SK-N-SH treated with all-trans-retinoic acid at 6 μM for 48 hours (cell line): ENCODE measurements around the gene ARHGAP25.

Experiments
- ATAC-seq: fragments of 200-7000 bp; cut with Tn5 transposase; 3 replicates; pipeline ENCODE4 v1.9.1; 2020; ENCODE audit warnings: mild to moderate bottlenecking, moderate library complexity
- ARNTL ChIP-seq: fragments of 450-650 bp; formaldehyde crosslinking; IDR thresholded peaks from 2 replicates; pipeline ENCODE4 v1.5.0; 2020; ENCODE audit warnings: low read depth, mild to moderate bottlenecking, moderate library complexity, borderline replicate concordance
- BACH2 ChIP-seq: fragments of 250-450 bp; sonication (Bioruptor Pico); IDR thresholded peaks from 2 replicates; pipeline ENCODE4 v1.9.0; 2021; ENCODE audit warnings: mild to moderate bottlenecking, borderline replicate concordance
- CREB5 ChIP-seq: fragments of 250-450 bp; sonication (Bioruptor Pico); IDR thresholded peaks from 2 replicates; pipeline ENCODE4 v1.5.1; 2020; ENCODE audit warnings: low read depth, mild to moderate bottlenecking, moderate library complexity
- CSDC2 ChIP-seq: fragments of 250-450 bp; sonication (Bioruptor Pico); IDR thresholded peaks from 2 replicates; pipeline ENCODE4 v1.5.0; 2020; ENCODE audit warnings: mild to moderate bottlenecking, moderate library complexity
- CSRNP3 ChIP-seq: fragments of 250-450 bp; sonication (Bioruptor Pico); IDR thresholded peaks from 2 replicates; pipeline ENCODE4 v1.5.1; 2021; ENCODE audit warnings: mild to moderate bottlenecking, moderate library complexity
- ESRRG ChIP-seq: fragments of 250-450 bp; sonication (Bioruptor Pico); IDR thresholded peaks from 2 replicates; pipeline ENCODE4 v1.6.1; 2021; ENCODE audit warnings: mild to moderate bottlenecking
- GLIS3 ChIP-seq: fragments of 250-450 bp; sonication (Bioruptor Pico); IDR thresholded peaks from 2 replicates; pipeline ENCODE4 v1.5.0; 2020; ENCODE audit warnings: mild to moderate bottlenecking, moderate library complexity
- OSR1 ChIP-seq: fragments of 250-450 bp; sonication (Bioruptor Pico); IDR thresholded peaks from 2 replicates; pipeline ENCODE4 v1.8.0; 2022; ENCODE audit warnings: moderate library complexity, mild to moderate bottlenecking, inconsistent platforms
- PATZ1 ChIP-seq: fragments of 250-450 bp; sonication (Bioruptor Pico); IDR thresholded peaks from 2 replicates; pipeline ENCODE4 v1.8.0; 2020; ENCODE audit warnings: mild to moderate bottlenecking, moderate library complexity, borderline replicate concordance
- POU6F1 ChIP-seq: fragments of 250-450 bp; sonication (Bioruptor Pico); IDR thresholded peaks from 2 replicates; pipeline ENCODE4 v1.8.0; 2021; ENCODE audit warnings: low read depth, mild to moderate bottlenecking, moderate library complexity, borderline replicate concordance
- PPARA ChIP-seq: fragments of 250-450 bp; sonication (Bioruptor Pico); IDR thresholded peaks from 2 replicates; pipeline ENCODE4 v1.5.0; 2020; ENCODE audit warnings: mild to moderate bottlenecking, borderline replicate concordance
- RARB ChIP-seq: fragments of 250-450 bp; sonication (Bioruptor Pico); IDR thresholded peaks from 2 replicates; pipeline ENCODE4 v1.8.0; 2021; ENCODE audit warnings: mild to moderate bottlenecking, moderate library complexity
- SNAI2 ChIP-seq: fragments of 250-450 bp; sonication (Bioruptor Pico); IDR thresholded peaks from 2 replicates; pipeline ENCODE4 v1.5.0; 2020; ENCODE audit warnings: mild to moderate bottlenecking, moderate library complexity
- TCF4 ChIP-seq: fragments of 250-450 bp; sonication (Bioruptor Pico); IDR thresholded peaks from 2 replicates; pipeline ENCODE4 v1.8.0; 2021; ENCODE audit warnings: mild to moderate bottlenecking, moderate library complexity, borderline replicate concordance
- TOX ChIP-seq: fragments of 250-450 bp; sonication (Bioruptor Pico); IDR thresholded peaks from 2 replicates; pipeline ENCODE4 v1.8.0; 2021; ENCODE audit warnings: mild to moderate bottlenecking, moderate library complexity, borderline replicate concordance
- TSHZ2 ChIP-seq: fragments of 250-450 bp; sonication (Bioruptor Pico); IDR thresholded peaks from 2 replicates; pipeline ENCODE4 v1.5.0; 2020; ENCODE audit warnings: mild to moderate bottlenecking, moderate library complexity
- ZC3H10 ChIP-seq: fragments of 250-450 bp; sonication (Bioruptor Pico); IDR thresholded peaks from 2 replicates; pipeline ENCODE4 v1.5.1; 2021; ENCODE audit warnings: mild to moderate bottlenecking, moderate library complexity
- ZFP3 ChIP-seq: fragments of 250-450 bp; sonication (Bioruptor Pico); IDR thresholded peaks from 2 replicates; pipeline ENCODE4 v1.5.0; 2020; ENCODE audit warnings: mild to moderate bottlenecking, moderate library complexity
- ZFP30 ChIP-seq: fragments of 450-650 bp; formaldehyde crosslinking; IDR thresholded peaks from 2 replicates; pipeline ENCODE4 v1.5.0; 2022; ENCODE audit warnings: mild to moderate bottlenecking, moderate library complexity
- ZNF565 ChIP-seq: fragments of 450-650 bp; formaldehyde crosslinking; conservative IDR thresholded peaks from 2 replicates; pipeline ENCODE4 v1.5.0; 2020; ENCODE audit warnings: low read depth, mild to moderate bottlenecking, moderate library complexity
- ZNF70 ChIP-seq: fragments of 450-650 bp; formaldehyde crosslinking; IDR thresholded peaks from 2 replicates; pipeline ENCODE4 v1.5.0; 2020; ENCODE audit warnings: mild to moderate bottlenecking, moderate library complexity
- ZNF8 ChIP-seq: fragments of 450-650 bp; formaldehyde crosslinking; IDR thresholded peaks from 2 replicates; pipeline ENCODE4 v1.5.0; 2020; ENCODE audit warnings: mild to moderate bottlenecking, moderate library complexity

The ARHGAP25 gene

GRCh38 chr2:68690851-68691250, 43.8 kb upstream of the ARHGAP25 start:
- ATAC-seq: no peak

GRCh38 chr2:68692511-68692910, 42.1 kb upstream of the ARHGAP25 start:
- TF ChIP-seq TSHZ2 (CRISPR knock-in tag): no peak
- no peak for TF ChIP-seq PATZ1 (CRISPR knock-in tag)
- no peak for TF ChIP-seq POU6F1
- TF ChIP-seq OSR1 (CRISPR knock-in tag): no peak
- no peak for TF ChIP-seq PPARA
- no peak for TF ChIP-seq CSDC2 (CRISPR knock-in tag)
- no peak for TF ChIP-seq BACH2 (CRISPR knock-in tag)
- TF ChIP-seq ESRRG: no peak
- no peak for TF ChIP-seq TOX (CRISPR knock-in tag)
- no peak for TF ChIP-seq CSRNP3
- no peak for TF ChIP-seq GLIS3 (CRISPR knock-in tag)
- TF ChIP-seq TCF4 (CRISPR knock-in tag): no peak
- TF ChIP-seq ARNTL (CRISPR knock-in tag): no peak
- TF ChIP-seq CREB5 (CRISPR knock-in tag): no peak
- no peak for TF ChIP-seq ZNF70 (CRISPR knock-in tag)
- TF ChIP-seq ZNF8 (CRISPR knock-in tag): no peak
- no peak for ATAC-seq

More at GRCh38 chr2:68690851-68691250, 43.8 kb upstream of the ARHGAP25 start:
- TF ChIP-seq ZFP30 (no peak), BACH2 (CRISPR knock-in tag) (no peak), CSDC2 (CRISPR knock-in tag) (no peak), RARB (no peak), ESRRG (no peak), PPARA (no peak), ZFP3 (CRISPR knock-in tag) (no peak), ZNF565 (CRISPR knock-in tag) (no peak), ZC3H10 (CRISPR knock-in tag) (no peak), TSHZ2 (CRISPR knock-in tag) (no peak), GLIS3 (CRISPR knock-in tag) (no peak), POU6F1 (no peak), ZNF70 (CRISPR knock-in tag) (no peak), TCF4 (CRISPR knock-in tag) (no peak), ZNF8 (CRISPR knock-in tag) (no peak), TOX (CRISPR knock-in tag) (no peak), SNAI2 (CRISPR knock-in tag) (no peak)
